Epidermal melanocyte (primary cell): Measurements from ENCODE around the gene RCC1.
"Not testable (repeated sequence)": the region's sequence is repeated elsewhere in the genome, so short reads cannot be mapped to it uniquely, and the experiment has no call there.

Experiments used
- DNase-seq: peaks from one replicate; pipeline ENCODE4 v3.0.0; 2011; ENCODE audit warnings: low spot score; ENCODE audit not compliant: insufficient read length

The RCC1 gene

DNA sequence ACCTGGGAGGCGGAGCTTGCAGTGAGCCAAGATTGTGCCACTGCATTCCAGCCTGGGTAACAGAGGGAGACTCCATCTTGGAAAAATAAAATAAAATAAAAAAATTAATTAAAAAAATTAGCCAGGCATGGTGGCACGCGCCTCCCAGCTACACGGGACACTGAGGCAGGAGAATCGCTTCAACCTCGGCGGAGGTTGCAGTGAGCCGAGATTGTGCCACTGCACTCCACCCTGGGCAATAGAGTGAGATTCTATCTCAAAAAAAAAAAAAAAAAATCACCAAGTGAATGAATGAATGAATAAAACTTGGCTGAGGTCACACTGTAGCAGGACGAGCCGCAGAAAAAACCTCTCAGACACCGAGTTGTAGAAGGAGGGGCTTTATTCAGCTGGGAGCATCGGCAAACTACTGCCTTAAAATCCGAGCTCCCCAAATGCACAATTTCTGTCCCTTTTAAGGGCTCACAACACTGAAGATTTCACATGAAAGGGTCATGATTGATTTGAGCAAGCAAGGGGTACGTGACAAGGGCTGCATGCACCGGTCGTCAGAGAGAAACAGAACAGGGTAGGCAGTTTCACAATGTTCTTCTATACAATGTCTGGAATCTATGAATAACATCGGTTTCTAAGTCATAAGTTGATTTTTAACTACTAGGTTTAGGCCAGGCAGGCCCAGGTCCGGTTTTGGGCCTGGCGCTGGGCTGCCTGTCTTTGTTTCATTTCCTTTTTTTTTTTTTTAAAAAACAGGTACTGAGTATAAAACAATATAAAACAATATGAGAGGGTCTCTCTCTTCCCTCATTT lies 80.9 kb downstream of the RCC1 start:
- DNase-seq = not testable (repeated sequence)
